Sigmoid colon (tissue), 4 donors: ENCODE results near the gene S100A4.

Source experiments
- CTCF ChIP-seq, 4 experiments: fragments of 450-650 bp in 3 of 4; fragments of 200-600 bp in 1 of 4; IDR thresholded peaks; one replicate each; pipeline ENCODE4 v1.5.1; 2016 to 2019; ENCODE audit warnings: antibody characterized with exemption in 4 of 4, mild to moderate bottlenecking in 3 of 4, moderate library complexity in 2 of 4
- POLR2AphosphoS5 ChIP-seq, 4 donors: sonication (generic); formaldehyde crosslinking; IDR thresholded peaks; one replicate each; pipeline ENCODE4 v1.6.1; 2017; ENCODE audit warnings: antibody characterized with exemption in 4 of 4

GRCh38 chr1:153565529-153566374 lies 20.1 kb upstream of the S100A4 start, which contains the start of gene S100A2:
- TF ChIP-seq POLR2AphosphoS5 (IDR thresholded peaks at IDR 0.05) (peak in 3 of 4 donors; percentile 37 to 79 (median 45)), CTCF (IDR thresholded peaks at IDR 0.05) (no peak)
